SIG-M5 treated with dmso at 0.1 percent for 504 hours (cell line): ENCODE results near the gene POU2F3.

Experiments used
- DNase-seq: peaks from one replicate; lab custom pipeline; 2025; ENCODE audit not compliant: unreplicated experiment; lab: John Stamatoyannopoulos, UW

Gene POU2F3

GRCh38 chr11:120226242-120226641, 13.7 kb upstream of the POU2F3 start:
- DNase-seq, result no peak

DNA sequence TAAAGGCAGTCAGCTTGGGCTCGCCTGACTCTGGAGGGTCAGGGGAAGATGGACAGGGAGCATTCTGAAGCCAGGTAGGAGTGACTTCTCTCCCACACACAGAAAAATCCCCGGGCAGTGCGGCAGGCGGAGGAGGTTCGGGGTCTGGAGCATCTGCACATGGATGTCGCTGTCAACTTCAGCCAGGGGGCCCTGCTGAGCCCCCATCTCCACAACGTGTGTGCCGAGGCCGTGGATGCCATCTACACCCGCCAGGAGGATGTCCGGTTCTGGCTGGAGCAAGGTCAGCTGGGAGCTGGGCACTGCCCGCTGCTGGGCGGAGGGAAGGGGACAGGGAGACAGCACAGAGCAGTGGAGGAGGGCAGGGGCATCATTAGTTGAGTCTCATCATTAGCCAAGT, 13.2 kb upstream of the POU2F3 start:
- no peak for DNase-seq

- no peak for DNase-seq
Measured at GRCh38 chr11:120227228-120227852, 12.6 kb upstream of the POU2F3 start.

- DNase-seq, result no peak
Measured at GRCh38 chr11:120228794-120229384, 11.1 kb upstream of the POU2F3 start.

GRCh38 chr11:120229451-120230424, 10.2 kb upstream of the POU2F3 start:
- DNase-seq, result no peak

- DNase-seq, result no peak
Measured at GRCh38 chr11:120230433-120231071, 9.4 kb upstream of the POU2F3 start.

GRCh38 chr11:120231963-120232362, 8.0 kb upstream of the POU2F3 start:
- no peak for DNase-seq

DNA sequence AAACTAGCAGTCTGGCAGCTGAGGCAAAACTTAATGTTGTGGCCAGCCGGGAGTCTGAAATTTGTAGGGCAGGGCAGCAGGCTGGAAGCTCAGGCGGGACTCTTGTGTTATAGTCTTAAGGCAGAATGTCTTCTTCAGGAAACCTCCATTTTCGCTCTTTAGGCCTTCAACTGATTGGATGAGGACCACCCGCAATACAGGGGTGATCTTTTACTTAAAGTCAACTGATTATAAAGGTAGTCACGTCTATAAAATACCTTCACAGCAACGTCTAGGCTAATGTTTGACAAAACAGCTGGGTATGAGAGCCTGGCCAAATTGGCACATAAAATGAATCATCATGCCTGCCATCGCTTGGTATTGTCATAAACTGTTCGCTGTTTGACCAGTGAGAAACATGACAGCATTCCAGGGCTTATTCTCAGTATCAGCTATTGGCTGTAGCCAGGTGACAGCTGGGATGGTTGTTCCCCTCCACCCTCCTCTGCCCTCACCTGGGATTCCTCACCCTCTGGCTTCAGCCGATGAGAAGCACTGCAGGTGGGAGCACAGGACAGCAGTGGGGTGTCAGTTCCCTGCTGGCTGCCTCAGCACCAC, 6.6 kb upstream of the POU2F3 start:
- DNase-seq, result no peak

DNA sequence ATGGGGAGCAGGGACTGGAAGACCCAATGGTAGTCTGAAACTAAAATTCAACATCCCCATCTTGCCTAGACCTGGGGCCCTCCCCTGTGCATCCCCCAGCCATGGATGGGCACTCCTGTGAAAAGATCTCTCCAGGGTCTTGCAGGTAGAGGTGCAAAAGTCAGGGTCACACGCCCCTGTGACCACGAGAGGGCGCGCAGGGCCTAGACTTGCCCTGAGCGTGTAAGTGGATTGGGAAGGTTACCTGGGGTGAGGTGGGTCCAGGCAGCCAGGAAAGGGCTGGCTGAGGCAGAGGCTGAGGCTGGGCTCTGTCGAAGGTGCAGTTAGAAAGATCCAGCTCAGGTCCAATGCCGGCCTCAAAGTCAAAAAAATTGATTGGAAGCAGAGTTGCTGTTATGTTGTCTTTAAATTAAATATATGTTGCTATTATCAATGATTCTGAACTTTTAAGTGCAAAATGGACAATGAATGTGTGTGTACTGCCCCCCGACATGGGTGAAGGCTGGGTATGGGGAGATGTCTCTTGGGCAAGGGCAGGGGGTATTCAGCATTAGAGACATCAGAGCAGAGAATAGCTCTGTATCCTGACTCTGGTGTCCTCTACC, 4.8 kb upstream of the POU2F3 start:
- peak; percentile 15 for DNase-seq

DNA sequence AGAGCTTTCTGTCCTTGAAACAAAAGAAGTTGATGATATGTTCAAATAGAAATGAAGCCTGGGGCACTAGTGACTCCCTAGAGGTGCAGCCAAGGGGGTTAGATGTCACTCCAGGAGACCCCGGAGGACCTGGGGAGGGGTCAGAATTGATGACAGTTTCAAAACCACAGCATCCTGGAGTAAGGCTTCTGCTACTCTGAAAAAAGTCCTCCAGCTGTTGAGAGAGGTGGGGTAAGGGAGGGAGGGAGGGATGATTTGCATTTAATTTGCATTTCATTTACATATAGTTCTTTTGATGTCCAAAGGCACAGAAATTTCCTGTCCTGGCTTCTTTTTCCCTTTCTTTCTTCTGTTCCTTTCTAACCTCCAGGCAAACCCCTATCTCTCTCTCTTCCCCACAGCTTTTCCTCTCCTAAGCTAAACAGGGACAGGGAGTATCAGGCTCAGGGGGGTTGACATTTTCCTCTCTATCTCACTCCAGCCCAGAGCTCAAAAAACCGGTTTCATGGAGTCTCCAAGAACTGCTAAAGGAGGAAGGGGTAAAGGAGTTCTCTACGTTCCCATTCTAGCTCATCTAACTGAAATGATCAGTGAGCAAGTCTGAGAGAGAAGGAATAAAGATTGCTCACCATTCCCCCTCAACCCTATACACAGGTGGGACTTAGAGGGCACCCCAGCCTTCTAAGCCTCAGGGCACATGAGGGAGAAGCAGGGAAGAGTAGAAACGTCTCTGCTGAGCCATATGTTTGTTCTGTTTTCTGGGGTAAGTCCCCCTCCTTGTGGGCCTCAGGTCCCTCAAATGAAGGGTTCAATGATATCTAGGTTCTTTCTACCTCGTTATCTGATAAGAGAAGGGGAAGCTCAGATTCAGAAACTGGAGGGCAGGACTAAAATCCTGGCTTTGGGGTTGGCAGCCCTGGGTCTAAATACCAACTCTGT, 3.5 kb upstream of the POU2F3 start:
- no peak for DNase-seq

DNA sequence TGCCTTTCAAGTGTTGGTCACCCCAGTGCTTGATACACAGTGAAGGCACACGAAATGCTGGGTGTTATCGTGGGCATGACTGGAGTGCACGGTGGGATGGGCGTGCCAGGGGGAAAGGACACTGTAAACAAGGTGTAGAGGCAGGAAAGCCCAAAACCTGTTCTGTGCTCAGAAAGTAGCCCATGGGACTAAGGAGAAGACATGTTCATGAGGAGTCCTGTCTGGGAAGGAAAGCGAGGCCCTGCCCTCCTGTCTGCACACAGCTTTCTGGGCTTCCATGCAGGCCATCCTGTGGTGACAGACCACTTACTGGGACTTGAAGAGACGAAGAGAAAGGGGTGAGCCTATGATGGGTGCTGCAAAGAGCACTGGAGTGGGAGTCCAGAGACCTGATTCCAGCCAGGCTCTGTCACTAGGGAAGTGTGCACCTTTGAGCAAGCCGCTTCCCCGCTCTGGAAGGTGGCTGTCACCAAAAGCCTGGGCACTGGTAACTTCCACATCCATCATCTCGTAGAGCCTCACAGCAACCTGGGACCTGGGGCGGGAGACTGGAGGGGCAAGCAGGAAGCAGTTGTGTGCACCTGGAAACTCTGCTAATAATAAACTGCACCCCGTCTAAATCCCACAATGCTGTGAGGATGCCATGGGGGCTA, 846 bp upstream of the POU2F3 start:
- DNase-seq, result no peak

- no peak for DNase-seq
Measured at GRCh38 chr11:120240866-120241265, 926 bp downstream of the POU2F3 start.

- no peak for DNase-seq
Measured at GRCh38 chr11:120241277-120241676, 1.3 kb downstream of the POU2F3 start.

DNA sequence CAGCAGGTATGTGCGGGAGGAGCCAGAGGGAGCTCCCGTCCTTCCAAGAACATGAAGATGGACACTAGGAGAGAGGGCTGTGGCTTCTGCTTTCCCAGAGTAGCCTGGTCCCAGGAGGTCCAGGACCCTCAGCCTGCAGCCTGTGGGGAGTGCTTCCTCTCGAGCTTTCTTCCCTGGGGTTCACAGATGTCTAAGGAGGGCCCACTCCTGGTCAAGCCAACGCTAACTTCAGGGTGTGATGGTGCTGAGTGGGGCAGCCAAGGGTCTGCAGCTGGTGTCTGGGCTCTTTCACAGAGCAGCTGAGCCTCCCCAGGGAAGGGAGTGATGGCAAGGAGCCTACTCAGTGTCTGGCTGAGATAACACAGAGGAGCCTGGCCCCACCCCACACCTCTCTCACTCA, 3.3 kb downstream of the POU2F3 start:
- DNase-seq, result no peak

- no peak for DNase-seq
Measured at GRCh38 chr11:120244476-120245365, 4.8 kb downstream of the POU2F3 start.

DNA sequence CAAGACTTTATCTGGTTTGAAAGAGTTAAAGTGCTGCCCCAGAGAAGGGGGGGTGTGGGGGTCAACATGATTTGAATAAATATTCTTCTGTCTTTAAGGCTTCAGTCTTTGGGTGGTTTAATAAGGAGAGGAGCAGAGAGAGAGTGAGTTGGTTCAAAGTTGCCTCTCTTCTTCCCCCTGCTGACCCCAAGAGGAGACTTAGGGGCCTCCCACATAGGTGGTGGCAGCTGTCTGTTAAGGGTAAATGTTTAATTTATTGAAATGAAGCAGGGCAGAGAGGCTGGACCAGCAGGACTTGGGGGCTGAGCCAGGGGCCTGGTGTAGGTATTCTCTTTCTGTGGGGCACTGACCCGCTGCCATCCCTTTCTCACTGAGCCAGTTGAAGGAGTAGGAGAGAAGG, 5.5 kb downstream of the POU2F3 start:
- DNase-seq, result no peak

DNA sequence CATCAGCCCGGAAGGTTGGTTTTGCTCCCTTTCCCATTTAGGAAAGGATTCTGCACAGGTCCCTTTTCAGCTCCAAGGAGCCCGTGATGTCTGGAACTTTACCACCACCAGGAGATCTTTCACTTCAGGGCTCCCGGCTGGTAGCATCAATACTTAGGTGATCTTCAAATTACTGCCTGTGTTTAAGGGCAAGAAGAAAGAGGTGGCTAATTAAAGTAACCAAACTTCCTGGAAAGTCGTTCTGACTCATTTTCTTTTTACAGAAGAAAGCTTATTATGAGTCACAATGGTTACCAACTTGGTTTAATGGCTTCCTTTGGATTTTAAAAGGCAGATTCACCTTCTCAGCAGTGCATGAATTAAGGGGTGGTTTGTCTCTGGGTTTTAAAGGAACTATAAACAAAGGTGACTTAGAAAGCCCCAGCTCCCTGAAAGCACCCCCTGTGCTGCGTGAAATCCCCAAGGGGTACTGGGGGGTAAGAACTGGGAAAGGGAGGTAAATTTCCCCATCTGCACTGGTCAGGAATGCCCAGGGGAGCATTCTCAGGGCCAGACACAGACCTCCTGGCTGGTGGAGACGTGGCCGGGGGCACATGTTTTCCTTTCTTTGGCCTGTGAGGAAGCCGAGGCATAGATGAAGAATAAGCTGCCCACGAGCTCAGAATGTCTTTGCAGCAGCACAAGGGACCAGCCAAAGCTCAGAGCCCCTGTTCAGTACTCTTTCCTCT, 8.8 kb downstream of the POU2F3 start:
- DNase-seq, result peak; percentile 39
